ENCODE results near the gene CDH18.

CDH18 gene

DNA sequence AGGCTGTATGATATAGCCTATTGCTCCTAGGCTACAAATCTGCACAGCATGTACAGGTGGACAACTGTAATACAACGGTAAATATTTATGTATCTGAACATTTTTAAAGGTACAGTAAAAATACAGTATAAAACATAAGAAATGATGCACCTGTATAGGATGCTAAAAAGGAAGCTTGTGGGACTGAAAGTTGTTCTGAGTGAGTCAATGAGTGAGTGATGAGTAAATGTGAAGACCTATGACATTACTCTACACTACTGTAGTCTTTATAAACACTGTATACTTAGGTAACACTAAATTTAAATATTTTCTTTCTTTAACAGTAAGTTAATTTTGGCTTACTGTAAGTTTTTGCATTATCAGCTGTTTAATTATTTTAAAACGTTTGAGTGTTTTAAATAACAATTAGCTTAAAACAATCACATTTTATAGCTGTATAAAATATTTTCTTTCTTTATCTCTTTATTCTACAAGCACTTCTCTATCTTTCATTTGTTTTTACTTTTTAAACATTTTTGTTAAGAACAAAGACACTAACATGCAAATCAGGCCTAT lies 28.1 kb downstream of the CDH18 start:
- ATAC-seq = no peak
- TF ChIP-seq POU6F1 (CRISPR knock-in tag; IDR thresholded peaks at IDR 0.05; ENCODE audit: borderline replicate concordance, low read depth) = no peak

DNA sequence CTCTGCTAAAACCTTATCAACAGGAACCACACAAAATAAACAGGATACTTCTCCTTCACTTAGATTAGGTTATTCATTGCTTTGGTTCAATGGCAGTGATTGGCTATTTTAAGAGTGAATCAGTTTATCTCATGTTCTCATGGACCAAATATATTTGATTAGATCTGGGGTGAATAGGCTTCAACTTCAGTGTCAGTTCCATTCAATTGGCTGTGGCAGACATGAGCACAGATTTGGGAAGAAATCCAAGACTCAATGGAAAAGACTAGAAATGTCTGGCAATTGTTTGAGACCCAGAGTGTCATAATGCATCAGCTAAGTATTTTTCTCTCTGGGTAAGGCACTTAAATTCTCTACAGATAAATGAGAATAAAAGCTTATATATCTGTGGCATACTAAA lies 37.1 kb downstream of the CDH18 start:
- no peak for TF ChIP-seq ZNF8 (CRISPR knock-in tag; IDR thresholded peaks at IDR 0.05)
- no peak for TF ChIP-seq ESRRG (CRISPR knock-in tag; IDR thresholded peaks at IDR 0.05)
- no peak for TF ChIP-seq ZNF565 (CRISPR knock-in tag; conservative IDR thresholded peaks at IDR 0.05; ENCODE audit: low read depth)
- TF ChIP-seq BACH2 (CRISPR knock-in tag; IDR thresholded peaks at IDR 0.05; ENCODE audit: borderline replicate concordance) = no peak
- TF ChIP-seq ZC3H10 (CRISPR knock-in tag; IDR thresholded peaks at IDR 0.05) = no peak
- TF ChIP-seq, protein P1, sequence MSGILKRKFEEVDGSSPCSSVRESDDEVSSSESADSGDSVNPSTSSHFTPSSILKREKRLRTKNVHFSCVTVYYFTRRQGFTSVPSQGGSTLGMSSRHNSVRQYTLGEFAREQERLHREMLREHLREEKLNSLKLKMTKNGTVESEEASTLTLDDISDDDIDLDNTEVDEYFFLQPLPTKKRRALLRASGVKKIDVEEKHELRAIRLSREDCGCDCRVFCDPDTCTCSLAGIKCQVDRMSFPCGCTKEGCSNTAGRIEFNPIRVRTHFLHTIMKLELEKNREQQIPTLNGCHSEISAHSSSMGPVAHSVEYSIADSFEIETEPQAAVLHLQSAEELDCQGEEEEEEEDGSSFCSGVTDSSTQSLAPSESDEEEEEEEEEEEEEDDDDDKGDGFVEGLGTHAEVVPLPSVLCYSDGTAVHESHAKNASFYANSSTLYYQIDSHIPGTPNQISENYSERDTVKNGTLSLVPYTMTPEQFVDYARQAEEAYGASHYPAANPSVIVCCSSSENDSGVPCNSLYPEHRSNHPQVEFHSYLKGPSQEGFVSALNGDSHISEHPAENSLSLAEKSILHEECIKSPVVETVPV (CRISPR knock-in tag; IDR thresholded peaks at IDR 0.05) = no peak
- no peak for ATAC-seq

GRCh38 chr5:19940192-19940591 lies 47.8 kb downstream of the CDH18 start:
- ATAC-seq = no peak
- TF ChIP-seq ZC3H10 (CRISPR knock-in tag; IDR thresholded peaks at IDR 0.05) (no peak), ARNTL (CRISPR knock-in tag; IDR thresholded peaks at IDR 0.05; ENCODE audit: borderline replicate concordance, low read depth) (no peak), ESRRG (CRISPR knock-in tag; IDR thresholded peaks at IDR 0.05) (no peak), POU6F1 (CRISPR knock-in tag; IDR thresholded peaks at IDR 0.05; ENCODE audit: borderline replicate concordance, low read depth) (no peak), BACH2 (CRISPR knock-in tag; IDR thresholded peaks at IDR 0.05; ENCODE audit: borderline replicate concordance) (no peak), TCF4 (CRISPR knock-in tag; IDR thresholded peaks at IDR 0.05; ENCODE audit: borderline replicate concordance) (no peak; the same call in 1 of the 2 replicates)
- TF ChIP-seq, protein P2, sequence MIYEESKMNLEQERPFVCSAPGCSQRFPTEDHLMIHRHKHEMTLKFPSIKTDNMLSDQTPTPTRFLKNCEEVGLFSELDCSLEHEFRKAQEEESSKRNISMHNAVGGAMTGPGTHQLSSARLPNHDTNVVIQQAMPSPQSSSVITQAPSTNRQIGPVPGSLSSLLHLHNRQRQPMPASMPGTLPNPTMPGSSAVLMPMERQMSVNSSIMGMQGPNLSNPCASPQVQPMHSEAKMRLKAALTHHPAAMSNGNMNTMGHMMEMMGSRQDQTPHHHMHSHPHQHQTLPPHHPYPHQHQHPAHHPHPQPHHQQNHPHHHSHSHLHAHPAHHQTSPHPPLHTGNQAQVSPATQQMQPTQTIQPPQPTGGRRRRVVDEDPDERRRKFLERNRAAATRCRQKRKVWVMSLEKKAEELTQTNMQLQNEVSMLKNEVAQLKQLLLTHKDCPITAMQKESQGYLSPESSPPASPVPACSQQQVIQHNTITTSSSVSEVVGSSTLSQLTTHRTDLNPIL (CRISPR knock-in tag; IDR thresholded peaks at IDR 0.05; ENCODE audit: low read depth) = no peak

DNA sequence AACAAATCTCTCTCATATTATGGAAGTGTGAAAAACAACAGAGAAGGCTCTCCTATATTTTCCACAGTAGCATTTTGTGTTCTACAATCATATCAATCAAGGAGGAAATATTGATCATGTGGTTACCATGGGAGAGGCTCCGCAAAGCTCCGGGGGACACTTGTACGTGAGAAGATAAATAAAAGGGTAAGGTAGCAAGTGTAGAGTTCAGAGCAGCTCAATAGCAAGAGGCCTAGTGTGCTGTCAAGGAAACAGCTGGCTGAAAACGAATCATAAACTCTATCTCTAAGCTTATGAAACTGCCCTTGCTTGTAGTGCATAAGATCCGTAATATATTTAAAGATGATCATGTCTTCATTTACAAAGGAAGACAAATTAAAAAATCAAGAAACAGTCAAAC lies 57.5 kb downstream of the CDH18 start:
- no peak for ATAC-seq
- no peak for TF ChIP-seq ZFP30 (CRISPR knock-in tag; IDR thresholded peaks at IDR 0.05)
- TF ChIP-seq TSHZ2 (CRISPR knock-in tag; IDR thresholded peaks at IDR 0.05) = no peak
- no peak for TF ChIP-seq CSDC2 (CRISPR knock-in tag; IDR thresholded peaks at IDR 0.05)
- no peak for TF ChIP-seq ZNF8 (CRISPR knock-in tag; IDR thresholded peaks at IDR 0.05)
- no peak for TF ChIP-seq RARB (CRISPR knock-in tag; IDR thresholded peaks at IDR 0.05)
- TF ChIP-seq OSR1 (CRISPR knock-in tag; IDR thresholded peaks at IDR 0.05) = no peak
- TF ChIP-seq ESRRG (CRISPR knock-in tag; IDR thresholded peaks at IDR 0.05) = no peak
- TF ChIP-seq ARNTL (CRISPR knock-in tag; IDR thresholded peaks at IDR 0.05; ENCODE audit: borderline replicate concordance, low read depth) = no peak
- TF ChIP-seq SNAI2 (CRISPR knock-in tag; IDR thresholded peaks at IDR 0.05) = no peak
- no peak for TF ChIP-seq ZFP3 (CRISPR knock-in tag; IDR thresholded peaks at IDR 0.05)

Data from SK-N-SH treated with all-trans-retinoic acid at 6 μM for 48 hours (cell line).